DMS 273 treated with DMSO at 0.1 percent for 48 hours (cell line): ENCODE results near the gene ANKRD55.
"Not testable (repeated sequence)": the region's sequence is repeated elsewhere in the genome, so short reads cannot be mapped to it uniquely, and the experiment has no call there.

Experiments used
- DNase-seq: peaks from one replicate; lab custom pipeline; 2025; lab: John Stamatoyannopoulos, UW

Gene ANKRD55

GRCh38 chr5:56168066-56168478 is 65.1 kb downstream of the ANKRD55 start:
- DNase-seq, result no peak

GRCh38 chr5:56167519-56167918 is 65.6 kb downstream of the ANKRD55 start:
- no peak for DNase-seq

GRCh38 chr5:56166671-56167385 is 66.3 kb downstream of the ANKRD55 start:
- DNase-seq, result no peak

GRCh38 chr5:56164376-56164775 is 68.8 kb downstream of the ANKRD55 start:
- no peak for DNase-seq

GRCh38 chr5:56161927-56162326 is 71.2 kb downstream of the ANKRD55 start:
- no peak for DNase-seq

- DNase-seq, result no peak
These were observed 71.7 kb downstream of the ANKRD55 start for GRCh38 chr5:56161439-56161823.

- no peak for DNase-seq
These were observed 72.2 kb downstream of the ANKRD55 start for GRCh38 chr5:56160723-56161438.

- no peak for DNase-seq
These were observed 73.6 kb downstream of the ANKRD55 start for GRCh38 chr5:56159521-56159947.

- no peak for DNase-seq
These were observed 74.7 kb downstream of the ANKRD55 start for GRCh38 chr5:56158331-56158960.

GRCh38 chr5:56157191-56157621 is 75.9 kb downstream of the ANKRD55 start:
- not testable (repeated sequence) for DNase-seq

GRCh38 chr5:56156585-56157190 is 76.4 kb downstream of the ANKRD55 start:
- DNase-seq, result not testable (repeated sequence)

GRCh38 chr5:56155992-56156584 is 77.0 kb downstream of the ANKRD55 start:
- no peak for DNase-seq

GRCh38 chr5:56154732-56155484 is 78.2 kb downstream of the ANKRD55 start:
- no peak for DNase-seq

- DNase-seq, result no peak
These were observed 80.7 kb downstream of the ANKRD55 start for GRCh38 chr5:56152437-56152836.

- not testable (repeated sequence) for DNase-seq
These were observed 82.4 kb downstream of the ANKRD55 start for GRCh38 chr5:56150756-56151155.

GRCh38 chr5:56148453-56148971 is 84.6 kb downstream of the ANKRD55 start:
- no peak for DNase-seq

- DNase-seq, result no peak
These were observed 85.4 kb downstream of the ANKRD55 start for GRCh38 chr5:56147659-56148230.

GRCh38 chr5:56147106-56147505 is 86.0 kb downstream of the ANKRD55 start:
- no peak for DNase-seq

GRCh38 chr5:56146674-56147073 is 86.5 kb downstream of the ANKRD55 start:
- DNase-seq, result no peak

GRCh38 chr5:56145511-56145910 is 87.6 kb downstream of the ANKRD55 start:
- no peak for DNase-seq

- no peak for DNase-seq
These were observed 88.0 kb downstream of the ANKRD55 start for GRCh38 chr5:56145106-56145505.
